DMS153 treated with DMSO at 0.1 percent for 48 hours (cell line): ENCODE measurements around the gene SORBS1.

ENCODE experiments used
- DNase-seq: peaks from one replicate; lab custom pipeline; 2025; ENCODE audit not compliant: unreplicated experiment; lab: John Stamatoyannopoulos, UW

SORBS1 gene

DNA sequence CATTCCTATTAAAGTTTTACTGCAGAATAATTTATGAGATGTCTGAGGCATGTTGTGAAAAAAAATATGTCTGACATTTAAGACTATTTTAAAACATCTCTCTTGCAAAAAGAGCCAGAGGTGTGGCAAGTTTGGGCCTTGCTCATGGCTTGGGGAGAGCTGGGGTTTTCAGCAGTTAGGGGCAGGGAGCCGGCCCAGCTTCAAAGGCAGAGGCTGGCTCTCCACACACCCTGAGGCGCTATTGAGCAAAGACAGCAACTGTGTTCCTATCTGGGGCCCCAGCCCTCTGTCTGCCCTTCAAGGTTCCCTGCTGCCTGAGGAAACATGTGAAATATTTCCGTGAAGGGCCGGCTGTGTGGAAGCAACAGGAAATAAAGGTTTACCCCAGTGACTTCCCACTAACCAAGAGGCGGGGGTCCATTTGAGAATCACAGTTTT, 94.0 kb downstream of the SORBS1 start:
- no peak for DNase-seq

DNA sequence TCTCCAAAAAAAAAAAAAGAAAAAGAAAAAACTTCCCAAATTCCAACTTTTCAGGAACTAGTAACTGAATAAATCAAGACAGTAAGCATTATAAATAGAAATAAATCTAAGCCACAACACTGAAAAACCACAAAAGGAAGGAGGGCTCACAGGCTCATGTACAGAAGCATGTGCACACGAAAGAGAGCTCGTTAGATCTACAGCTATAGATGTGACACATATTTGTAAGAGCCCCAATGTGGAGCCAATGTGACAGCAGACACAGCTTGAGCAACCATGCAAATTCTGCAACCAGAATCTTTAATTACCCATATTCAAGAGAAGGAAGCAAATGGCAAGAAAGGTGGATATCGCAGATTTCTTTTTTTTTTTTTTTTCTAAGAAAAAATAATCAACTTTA, 94.7 kb downstream of the SORBS1 start:
- DNase-seq, result no peak

DNA sequence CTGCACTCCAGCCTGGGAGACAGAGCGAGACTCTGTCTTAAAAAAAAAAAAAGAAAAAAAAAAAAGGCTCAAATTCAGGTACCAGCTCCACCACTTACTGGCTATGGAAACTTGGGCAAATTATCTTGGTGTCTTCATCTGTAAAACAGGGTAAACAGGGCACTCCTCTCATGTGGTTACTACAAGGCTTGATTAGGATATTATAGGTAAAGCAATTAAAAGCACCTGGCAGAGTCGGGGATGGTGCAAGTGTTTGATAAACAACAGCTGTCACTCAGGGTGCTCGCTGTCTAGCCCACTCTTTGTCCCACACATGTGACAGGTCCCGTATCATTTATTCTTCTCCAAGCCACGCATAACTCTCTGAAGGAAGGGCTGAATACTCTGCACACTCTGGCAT, 96.9 kb downstream of the SORBS1 start:
- DNase-seq, result no peak

DNA sequence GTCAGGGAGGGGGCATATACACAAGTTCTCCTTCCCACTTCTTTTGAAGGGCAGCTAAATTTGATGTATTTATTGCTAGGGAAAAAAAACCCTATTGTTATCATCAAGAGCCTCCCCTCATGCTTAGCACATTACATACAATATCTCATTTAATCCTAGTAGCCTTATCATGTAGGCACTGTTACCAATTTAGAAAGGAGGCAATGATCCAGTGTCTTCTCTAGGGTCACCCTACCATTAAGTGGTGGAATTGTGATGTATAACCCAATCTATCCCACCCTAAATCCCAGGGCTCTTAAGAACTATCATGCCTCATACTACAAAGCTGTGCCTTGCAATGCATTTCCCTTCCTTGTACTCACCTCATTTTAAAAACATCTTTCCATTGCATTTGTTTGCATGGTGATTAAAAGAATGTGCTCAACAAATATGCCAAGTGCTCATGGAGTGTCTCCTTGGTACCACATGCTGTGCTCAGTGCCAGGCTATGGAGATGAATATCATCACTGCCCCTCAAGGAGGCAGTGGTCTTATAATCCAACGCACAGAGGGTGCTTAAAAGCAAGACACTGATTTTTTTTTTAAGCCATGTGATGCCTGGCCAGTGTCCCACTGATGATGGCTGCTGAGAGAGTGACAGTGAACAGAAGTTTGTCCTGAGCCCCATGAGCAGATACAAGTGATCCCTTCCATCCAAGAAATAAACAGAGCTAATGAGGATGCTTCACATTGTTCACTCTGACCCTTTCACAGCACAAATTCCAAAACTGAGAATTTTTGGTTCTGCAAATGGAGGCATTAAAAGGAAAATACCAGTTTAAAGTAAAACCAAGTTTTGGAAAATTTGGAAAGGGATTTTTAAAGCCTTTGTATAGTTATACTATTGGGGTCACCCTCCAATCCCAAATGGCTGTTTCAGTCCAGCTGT, 98.2 kb downstream of the SORBS1 start:
- no peak for DNase-seq

DNA sequence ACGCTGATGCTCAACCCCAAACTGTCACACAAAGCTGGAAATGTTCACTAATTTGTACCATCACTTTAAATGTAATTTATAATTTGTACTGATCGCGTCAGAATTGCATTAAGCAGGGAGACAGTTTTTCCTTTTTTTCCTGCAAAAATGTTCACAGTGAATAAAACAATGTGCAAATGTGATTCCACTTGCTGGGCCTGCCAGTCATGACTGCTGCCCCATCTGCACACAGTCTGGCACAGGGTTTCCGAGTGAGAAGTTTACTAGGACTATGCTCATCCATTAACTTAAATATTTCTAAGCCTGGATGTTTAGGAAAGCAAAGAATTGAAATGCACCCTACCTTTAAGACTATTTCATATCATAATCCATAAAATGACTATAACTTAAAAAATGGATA, 99.6 kb downstream of the SORBS1 start:
- no peak for DNase-seq

DNA sequence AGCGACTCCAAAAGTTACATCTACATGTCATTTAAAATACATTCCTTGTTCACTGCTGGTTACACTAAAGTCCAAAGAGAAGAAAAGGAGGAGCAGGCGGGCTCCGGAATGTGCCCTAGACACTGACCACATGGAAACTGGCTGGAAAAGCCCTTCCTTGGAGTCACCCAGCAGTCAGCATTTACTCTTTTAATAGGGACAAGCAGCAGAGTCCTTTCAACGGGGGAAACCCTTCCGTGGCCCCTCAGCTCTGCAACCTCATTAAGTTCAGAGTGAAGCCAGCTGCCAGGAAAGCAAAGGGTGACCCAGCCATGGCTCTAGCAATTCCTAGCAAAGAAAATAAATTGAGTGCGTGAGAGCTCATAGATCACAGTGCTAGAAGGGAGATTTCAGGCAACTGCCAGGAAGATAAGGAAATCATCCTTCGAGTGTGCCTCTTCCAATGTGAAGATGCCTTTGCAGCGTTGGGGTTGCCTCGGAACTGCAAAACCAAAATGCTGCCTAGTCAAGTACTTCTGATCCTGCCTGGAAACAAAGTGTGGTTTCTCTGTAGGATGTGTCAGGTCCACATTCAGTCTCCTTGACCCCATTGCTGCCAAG, 101.6 kb downstream of the SORBS1 start:
- DNase-seq, result no peak

DNA sequence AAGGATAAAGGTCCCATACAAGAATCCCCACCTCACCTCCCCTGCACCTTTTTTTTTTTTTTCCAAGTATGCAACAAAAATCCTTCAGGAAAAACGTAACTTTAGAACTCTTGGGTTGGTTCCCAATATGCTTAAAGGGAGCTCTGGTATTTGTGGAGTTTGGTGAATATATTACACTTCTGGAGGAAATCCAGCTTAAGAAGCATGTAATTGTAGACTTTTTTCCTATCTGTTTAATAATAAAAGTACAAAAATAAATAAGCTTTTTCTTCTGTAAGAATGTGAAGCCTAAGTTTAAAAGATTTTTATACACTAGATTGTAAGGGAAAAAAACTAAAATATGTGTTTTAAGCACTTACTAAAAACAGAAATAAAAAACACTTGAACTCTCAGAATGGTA, 102.3 kb downstream of the SORBS1 start:
- no peak for DNase-seq

DNA sequence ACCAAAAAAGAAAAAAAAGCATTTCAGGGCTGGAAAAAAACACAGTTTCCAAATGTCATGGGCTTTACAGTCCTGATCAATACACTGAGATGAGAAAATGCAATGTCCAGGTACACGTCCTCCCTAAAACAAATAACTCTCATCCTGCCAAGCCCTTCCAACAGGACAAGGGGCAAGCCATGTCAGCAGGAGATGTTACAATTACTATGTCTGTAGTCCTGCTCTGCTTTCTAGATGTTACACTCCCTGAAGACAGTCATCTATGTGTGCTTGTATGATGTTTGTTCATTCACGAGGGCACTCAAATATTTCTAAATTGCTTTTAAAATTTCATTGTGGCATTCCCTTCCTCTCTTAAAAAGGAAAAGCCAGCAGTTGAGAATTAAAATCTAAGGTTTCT, 103.2 kb downstream of the SORBS1 start:
- no peak for DNase-seq

DNA sequence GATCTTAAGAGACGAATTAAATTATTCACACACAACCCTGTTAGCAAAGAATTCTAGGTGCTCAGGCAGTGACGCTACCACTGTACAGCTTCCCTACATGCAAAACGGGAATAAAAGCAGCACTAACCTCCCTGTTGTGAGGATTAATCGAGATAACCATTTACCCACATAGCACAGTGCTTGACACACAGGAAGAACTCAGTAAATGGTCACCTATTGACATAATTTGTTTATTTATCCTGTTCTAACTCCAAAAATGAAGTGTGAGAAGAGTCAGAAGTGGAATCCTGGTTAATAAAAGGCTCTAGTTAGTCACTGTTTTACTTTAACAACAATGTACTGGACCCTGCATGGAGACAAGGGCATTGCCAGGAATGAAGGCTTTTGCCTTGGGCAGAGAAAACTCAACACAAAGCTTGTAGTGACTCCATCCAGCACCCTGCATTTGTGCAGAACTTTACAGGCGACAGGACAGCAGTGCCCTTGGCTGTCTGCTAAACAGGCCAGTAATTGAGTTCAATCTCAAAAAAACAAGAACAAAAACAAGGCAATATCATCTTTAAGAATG, 103.8 kb downstream of the SORBS1 start:
- DNase-seq, result no peak

DNA sequence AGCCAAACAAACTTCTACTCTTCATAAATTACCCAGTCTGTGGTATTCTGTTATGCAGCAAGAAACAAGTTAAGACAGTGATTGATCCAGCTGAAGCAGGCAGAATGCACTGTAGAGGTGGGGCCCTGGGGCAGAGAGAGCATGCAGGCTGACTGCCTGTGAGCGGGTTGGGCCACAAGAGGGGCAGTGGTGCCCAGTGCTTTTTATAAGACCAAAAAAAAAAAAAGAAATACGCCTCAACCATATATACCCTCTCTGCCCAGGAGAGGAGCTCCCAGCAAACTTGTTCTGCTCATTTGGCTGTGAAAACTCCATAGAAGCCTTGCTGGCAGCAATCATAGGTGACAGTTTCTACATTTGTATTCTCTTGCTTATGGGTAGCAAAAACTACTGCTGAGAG, 104.7 kb downstream of the SORBS1 start:
- no peak for DNase-seq

DNA sequence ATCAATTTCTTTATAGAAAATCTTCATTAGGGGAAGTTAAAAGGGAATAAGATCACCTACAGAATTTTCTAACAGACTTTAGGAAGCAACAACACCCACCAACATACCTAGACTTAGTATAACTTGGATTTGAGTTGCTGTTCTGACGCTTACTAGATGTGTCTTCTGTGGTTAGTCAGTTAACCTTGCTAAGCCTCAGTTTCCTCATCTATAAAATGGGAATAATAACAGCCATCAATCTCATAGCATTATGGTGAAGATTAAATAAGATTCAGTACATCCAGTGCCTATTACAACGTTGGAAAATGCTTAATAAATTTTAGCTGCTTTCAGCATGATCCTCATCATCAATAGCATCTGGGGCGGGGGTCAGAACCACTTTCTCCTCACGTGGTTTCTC, 106.2 kb downstream of the SORBS1 start:
- DNase-seq, result no peak

DNA sequence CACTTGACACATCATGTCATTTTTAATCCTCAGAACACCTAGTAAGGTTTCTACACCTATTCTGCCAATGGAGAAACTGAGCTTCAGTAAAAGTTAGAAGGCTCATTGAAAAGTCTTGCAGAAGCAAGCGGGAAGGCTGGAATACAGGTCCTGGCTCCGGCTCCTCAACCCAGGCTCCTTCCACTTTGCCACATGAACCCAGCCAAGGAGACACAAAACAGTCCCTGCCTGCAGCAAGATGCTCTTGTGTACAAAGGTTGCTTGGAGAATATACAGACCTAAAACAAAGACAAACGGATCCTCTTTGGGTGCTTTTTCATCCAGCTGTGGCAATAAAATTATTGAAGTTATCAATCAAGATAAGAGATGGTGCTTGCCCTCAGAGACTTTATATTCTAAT, 106.8 kb downstream of the SORBS1 start:
- DNase-seq, result no peak

DNA sequence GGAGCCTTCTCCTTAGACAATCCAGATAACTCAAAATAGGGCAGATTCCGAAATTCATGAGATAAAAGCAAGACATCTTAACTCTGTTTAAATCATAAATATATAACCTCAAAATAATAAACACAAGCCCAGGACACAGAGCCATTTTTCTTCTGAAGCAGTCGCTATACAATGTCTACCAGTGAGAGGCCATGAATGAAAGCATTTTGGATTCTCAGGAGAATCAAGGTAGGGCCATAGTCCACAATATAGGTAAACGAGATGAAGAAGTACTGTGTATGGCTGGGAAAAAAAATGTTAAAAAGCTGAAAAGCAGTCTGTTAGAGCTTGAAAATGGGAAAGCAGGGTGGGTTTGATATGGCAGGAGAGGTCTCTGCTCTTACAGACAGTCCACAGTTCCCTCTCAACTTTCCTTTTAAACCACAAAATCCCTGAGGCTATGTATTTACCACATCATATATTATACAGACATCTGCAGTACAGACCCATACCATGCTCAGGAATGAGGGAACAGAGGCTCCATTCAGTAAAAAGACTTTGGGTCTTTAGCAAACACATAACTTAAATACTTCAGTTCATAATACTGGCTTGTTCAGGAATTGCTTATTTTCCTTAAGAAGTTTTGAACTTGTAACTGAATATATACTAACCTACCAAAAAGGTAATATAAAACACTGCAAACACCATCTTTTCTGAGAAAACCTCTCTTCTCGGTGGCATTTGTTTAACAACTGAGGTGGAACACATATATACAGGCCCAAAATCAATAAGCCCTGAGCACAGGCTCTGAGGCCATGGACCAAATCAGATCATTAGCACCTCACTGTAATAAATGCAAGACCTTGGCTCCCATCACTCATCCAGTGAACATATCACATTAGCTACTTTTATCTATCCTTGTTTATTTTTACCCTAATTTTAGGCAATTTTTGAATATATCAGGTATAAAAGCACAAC, 109.3 kb downstream of the SORBS1 start:
- DNase-seq, result no peak

DNA sequence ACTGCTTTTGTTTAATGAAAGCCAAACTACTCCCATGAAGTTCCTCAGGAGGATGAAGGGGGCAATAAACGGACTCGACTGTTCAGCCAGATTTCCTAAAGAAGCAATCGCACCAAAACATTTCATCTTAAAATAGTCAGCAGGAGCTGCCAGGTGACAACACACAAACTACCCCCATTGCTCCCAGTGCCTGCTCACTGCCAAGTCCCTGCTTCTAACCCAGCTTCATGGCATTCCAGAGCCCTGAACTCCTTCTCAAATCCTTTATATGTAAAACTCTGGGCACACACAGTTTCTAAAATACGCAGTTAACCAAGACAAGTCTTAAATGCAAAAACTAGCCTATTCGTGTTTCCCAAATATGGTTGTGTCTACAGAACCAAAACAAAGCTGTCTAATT, 110.0 kb downstream of the SORBS1 start:
- DNase-seq, result no peak

DNA sequence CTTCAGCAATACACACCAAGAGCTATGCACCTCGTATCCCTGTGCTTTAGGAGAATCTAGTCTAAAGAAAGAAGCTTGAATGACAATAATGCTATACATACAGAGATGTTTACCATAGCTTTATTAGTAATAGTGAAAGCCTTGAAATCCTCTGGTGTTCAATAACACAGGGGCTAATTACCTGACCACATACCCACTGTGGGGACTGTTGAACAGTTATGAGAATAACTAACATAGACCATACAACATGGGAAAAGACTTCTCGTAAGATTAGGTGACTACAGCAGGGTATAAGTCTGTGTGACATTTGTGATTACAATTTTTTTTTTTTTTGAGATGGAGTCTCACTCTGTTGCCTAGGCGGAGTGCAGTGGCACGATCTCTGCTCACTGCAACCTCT, 111.0 kb downstream of the SORBS1 start:
- DNase-seq, result no peak

DNA sequence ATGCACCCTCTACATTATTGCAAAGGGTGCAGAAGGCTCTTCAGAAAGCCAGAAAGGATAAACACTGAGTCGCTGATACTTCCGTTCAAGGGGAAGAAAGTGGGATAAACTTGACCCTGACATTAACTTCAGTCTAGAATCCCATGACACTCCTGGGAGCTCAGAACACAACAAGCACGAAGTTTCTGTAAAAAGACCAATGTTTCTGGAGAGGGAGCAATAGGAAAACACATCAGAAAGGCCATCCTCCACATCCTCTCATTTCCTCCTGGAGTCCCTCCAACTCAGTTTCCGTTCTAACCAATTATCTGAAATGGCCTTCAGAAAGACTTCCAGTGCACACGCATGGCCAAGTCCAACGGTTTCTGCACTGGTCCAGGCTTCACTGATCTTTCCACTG, 113.5 kb downstream of the SORBS1 start:
- no peak for DNase-seq

DNA sequence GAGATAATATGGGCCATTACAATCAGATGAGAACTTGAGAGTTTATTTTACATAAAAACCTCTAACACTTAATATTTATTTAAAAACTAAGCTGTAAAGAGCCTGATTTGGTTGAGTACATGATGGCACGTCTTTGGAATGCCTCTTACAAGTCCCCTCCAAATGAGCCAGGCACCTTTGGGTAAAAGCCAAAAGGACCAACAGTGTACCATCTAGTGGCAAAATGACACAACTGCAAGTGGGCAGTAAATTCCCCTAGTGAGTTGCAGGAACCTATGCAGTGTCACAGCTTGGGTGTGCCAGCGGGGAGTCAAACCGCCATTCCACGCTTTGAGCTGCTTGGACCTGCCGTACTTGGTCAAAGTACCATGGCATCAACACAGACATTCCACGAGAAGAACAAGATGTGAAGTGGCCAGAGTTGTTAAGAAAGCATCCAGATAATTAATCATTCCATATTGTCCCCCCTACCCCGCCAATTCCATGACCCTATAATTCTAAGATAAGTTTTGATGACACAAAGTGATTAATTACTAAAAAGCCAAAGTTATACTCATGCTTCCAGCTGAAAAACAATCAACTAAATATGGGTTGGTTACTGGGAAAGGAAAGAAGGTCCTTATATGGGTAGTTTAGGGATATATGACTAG, 115.2 kb downstream of the SORBS1 start:
- DNase-seq, result peak; percentile 50

DNA sequence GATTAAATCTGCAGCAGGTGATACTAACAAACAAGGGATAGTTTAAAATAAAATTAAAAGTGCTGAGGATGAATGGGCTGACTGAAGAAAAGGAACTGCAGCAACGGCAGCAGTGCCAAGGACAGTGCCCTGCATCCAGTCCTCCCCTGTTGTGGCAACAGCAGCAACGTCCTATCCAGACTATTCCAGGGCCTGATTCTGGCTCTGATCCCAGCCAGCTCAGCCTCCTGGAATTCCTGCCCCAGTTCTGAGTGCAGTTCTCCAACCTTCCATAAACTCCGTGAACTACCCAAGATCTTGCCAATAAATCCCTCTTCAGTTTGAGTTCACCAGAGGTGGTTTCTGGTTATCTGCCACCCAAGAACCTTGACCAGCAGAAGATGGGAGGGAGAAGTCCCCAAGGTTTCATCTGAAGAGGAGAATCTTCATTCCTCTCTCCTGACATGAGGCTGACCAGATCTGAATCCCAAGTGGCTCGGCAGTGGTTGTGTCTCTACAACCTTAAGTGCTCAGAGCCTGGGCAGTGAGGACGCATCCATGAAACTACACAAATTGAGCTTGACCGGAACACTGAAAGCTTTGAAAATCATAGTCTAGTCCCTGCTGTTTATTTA, 115.8 kb downstream of the SORBS1 start:
- no peak for DNase-seq

DNA sequence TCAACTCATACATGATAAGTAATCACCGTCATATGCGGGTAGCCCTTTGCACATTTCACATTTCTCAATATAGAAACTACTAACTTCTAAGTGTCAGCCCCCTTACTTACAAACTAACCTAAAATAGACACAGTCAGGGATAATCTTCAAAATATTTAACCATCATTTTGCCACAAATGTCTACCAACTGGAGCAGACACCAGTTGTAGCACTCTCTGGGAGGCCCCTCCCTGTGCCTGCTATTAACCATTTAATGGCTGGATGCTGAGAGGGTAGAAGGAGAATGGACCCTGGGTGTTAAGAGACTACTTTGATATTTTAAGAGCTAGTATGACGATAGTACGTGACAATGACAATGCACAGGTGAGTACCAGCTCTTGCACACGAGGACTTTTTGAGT, 116.4 kb downstream of the SORBS1 start:
- no peak for DNase-seq

DNA sequence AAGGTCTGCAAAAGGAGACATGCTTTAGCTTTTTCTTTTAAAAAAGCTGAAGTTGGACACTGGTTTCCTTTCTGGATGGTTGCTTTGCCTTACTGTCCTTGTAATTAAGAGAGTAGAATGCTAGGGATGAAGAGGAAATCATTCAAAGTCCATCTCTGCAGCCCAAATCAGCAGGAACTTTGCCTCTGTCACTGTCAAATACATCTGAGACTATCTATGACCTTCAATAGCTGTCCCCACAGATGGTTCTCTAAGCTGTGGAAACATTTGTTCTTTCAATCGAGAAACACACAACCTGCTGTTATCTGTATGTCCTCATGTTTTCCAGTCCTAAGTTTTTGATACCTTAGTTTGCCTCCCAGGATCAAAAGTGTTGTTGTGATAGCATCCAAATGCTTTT, 117.5 kb downstream of the SORBS1 start:
- no peak for DNase-seq
